Measurements from ENCODE around the gene RELL2.
A peak's percentile ranks its signal among the peaks of the same experiment; 100 is the strongest.

Gene RELL2

GRCh38 chr5:141681695-141682641 lies 45.2 kb downstream of the RELL2 start, which contains the start of gene ARAP3:
Gene ARAP3, minus strand, starts transcription at chr5:141682230. Its CDS starts 1,744 bp downstream, at chr5:141680486.
- Histone ChIP-seq H3K36me3 (no peaks in the 10 kb centered on the region), H3K9me3 (ENCODE audit: severe bottlenecking) (no peaks in the 10 kb centered on the region), H3K4me3 (ENCODE audit: low read depth, low read length) (peak within 1 kb of the TSS; percentile 51), H3K27ac (peak within 1 kb of the TSS; percentile 49), H3K27me3 (ENCODE audit: insufficient read depth, low read depth, severe bottlenecking) (no peaks in the 10 kb centered on the region)
- TF ChIP-seq, protein P1, sequence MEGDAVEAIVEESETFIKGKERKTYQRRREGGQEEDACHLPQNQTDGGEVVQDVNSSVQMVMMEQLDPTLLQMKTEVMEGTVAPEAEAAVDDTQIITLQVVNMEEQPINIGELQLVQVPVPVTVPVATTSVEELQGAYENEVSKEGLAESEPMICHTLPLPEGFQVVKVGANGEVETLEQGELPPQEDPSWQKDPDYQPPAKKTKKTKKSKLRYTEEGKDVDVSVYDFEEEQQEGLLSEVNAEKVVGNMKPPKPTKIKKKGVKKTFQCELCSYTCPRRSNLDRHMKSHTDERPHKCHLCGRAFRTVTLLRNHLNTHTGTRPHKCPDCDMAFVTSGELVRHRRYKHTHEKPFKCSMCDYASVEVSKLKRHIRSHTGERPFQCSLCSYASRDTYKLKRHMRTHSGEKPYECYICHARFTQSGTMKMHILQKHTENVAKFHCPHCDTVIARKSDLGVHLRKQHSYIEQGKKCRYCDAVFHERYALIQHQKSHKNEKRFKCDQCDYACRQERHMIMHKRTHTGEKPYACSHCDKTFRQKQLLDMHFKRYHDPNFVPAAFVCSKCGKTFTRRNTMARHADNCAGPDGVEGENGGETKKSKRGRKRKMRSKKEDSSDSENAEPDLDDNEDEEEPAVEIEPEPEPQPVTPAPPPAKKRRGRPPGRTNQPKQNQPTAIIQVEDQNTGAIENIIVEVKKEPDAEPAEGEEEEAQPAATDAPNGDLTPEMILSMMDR (IDR thresholded peaks at IDR 0.05; ENCODE audit: low read depth, low read length) = no peak
- DNase-seq = peak; percentile 62

DNA sequence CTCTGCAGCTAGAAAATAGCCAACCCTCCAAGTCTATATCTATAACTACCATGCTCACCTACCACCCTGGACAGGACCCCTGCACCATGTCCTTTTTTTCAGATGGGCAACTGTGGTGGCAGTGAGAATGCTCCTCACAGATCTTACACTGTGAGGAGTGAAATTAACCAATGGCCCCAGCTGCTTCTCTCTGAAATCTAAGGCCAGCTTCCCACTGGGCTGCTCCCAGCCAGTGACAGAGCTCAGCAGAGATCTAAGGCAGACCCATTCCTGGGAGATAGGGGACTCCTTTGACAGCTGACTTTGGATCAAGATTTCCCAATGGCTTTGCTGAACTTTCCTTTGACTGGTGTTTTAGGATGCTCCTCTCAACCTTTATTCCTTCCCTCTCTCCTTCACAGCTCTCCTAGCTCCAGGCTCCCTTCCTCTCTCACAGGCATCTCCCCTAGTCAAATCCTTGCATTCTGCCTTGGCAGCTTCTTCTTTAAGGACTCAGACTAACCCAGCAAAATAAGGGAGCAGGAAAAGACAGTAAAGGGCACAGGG lies 46.9 kb downstream of the RELL2 start:
- no peaks in the 10 kb centered on the region for H3K9me3 ChIP-seq (ENCODE audit: severe bottlenecking)
- H3K27ac ChIP-seq = no peak overlapping the region
- TF ChIP-seq, protein P1 (IDR thresholded peaks at IDR 0.05; ENCODE audit: low read depth, low read length) = no peak
- DNase-seq = no peak
- H3K27me3 ChIP-seq (ENCODE audit: insufficient read depth, low read depth, severe bottlenecking) = no peaks in the 10 kb centered on the region
- H3K36me3 ChIP-seq = no peaks in the 10 kb centered on the region
- no peak overlapping the region for H3K4me3 ChIP-seq (ENCODE audit: low read depth, low read length)

GRCh38 chr5:141685591-141685990 lies 48.8 kb downstream of the RELL2 start:
- H3K27ac ChIP-seq = no peak overlapping the region
- TF ChIP-seq, protein P1 (IDR thresholded peaks at IDR 0.05; ENCODE audit: low read depth, low read length) = no peak
- no peaks in the 10 kb centered on the region for H3K36me3 ChIP-seq
- DNase-seq = no peak
- no peaks in the 10 kb centered on the region for H3K27me3 ChIP-seq (ENCODE audit: insufficient read depth, low read depth, severe bottlenecking)
- H3K9me3 ChIP-seq (ENCODE audit: severe bottlenecking) = no peaks in the 10 kb centered on the region
- no peak overlapping the region for H3K4me3 ChIP-seq (ENCODE audit: low read depth, low read length)

DNA sequence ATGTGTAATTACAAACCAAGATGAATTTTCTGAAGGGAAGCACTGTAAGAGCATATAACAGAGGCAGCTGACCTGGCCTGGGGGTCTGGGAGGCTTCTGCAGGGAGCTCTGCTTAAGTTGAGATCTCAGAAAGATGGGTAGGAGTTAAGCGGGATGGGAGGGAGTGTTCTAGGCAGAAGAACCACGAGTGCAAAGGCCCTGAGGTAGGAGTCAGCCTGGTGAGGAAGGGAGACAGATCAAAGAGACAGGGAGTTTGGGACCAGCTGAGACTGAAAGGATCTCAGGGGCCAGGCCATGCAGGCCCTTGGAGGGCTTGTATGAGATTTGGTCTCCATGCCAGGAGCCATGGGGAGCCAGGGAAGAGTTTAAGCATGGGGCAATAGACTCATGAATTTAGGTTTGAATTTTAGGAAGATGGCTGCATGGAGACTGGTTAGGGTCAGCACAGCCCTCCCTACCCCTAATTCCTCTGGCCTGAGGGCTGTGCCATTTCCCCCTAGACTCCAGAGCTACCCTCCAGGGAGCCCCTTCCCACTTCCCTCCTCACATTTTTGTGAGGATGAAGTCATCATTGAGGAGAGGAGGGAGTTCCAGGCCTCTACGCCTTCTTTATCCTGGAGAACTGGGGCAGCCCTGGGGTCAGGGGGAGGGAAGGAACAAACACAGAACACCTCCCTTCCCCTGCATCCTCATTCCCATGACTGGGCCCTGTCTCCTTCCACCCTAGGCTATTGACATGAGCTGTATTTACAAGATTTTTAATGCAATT lies 50.0 kb downstream of the RELL2 start:
- Histone ChIP-seq H3K27ac (no peak overlapping the region), H3K27me3 (ENCODE audit: insufficient read depth, low read depth, severe bottlenecking) (peaks cover 5% of the 10 kb centered on the region), H3K36me3 (no peaks in the 10 kb centered on the region), H3K9me3 (ENCODE audit: severe bottlenecking) (no peaks in the 10 kb centered on the region), H3K4me3 (ENCODE audit: low read depth, low read length) (no peak overlapping the region)
- DNase-seq = no peak
- TF ChIP-seq, protein P1 (IDR thresholded peaks at IDR 0.05; ENCODE audit: low read depth, low read length) = no peak
